ENCODE measurements around the gene IRF2BPL.
A peak's percentile ranks its signal among the peaks of the same experiment; 100 is the strongest.

The IRF2BPL gene

GRCh38 chr14:77068517-77069200 lies 40.2 kb upstream of the IRF2BPL start:
- H3K9me2 ChIP-seq (ENCODE audit: low read depth, low read length), result no peaks in the 10 kb centered on the region
- no peaks in the 10 kb centered on the region for H4K20me1 ChIP-seq (ENCODE audit: insufficient read depth, low read length)
- no peak overlapping the region for H3K4me2 ChIP-seq (ENCODE audit: low read length)
- H3F3A ChIP-seq (ENCODE audit: insufficient read depth, low read length), result no peaks in the 10 kb centered on the region
- TF ChIP-seq EZH2 (IDR thresholded peaks at IDR 0.05; ENCODE audit: borderline replicate concordance, low read length) (no peak), CTCF (IDR thresholded peaks at IDR 0.05; ENCODE audit: low read length) (no peak)
- H3K4me3 ChIP-seq (ENCODE audit: low read depth, low read length, poor library complexity, severe bottlenecking), result no peak overlapping the region
- no peaks in the 10 kb centered on the region for H3K79me2 ChIP-seq (ENCODE audit: insufficient read depth, low read length)
- H2AFZ ChIP-seq (ENCODE audit: low read length), result no peak overlapping the region
- no peak overlapping the region for H3K9ac ChIP-seq (ENCODE audit: low read length)
- H3K9me3 ChIP-seq (ENCODE audit: low read length), result no peaks in the 10 kb centered on the region
- H3K4me1 ChIP-seq (ENCODE audit: insufficient read depth, low read length, severe bottlenecking), result peaks cover 4% of the 10 kb centered on the region
- no peak overlapping the region for H3K27ac ChIP-seq (ENCODE audit: low read depth, low read length, poor library complexity, severe bottlenecking)
- H3K27me3 ChIP-seq (ENCODE audit: insufficient read depth, low read length), result peaks cover 7% of the 10 kb centered on the region; the same call in 1 of the 2 replicates
- H3K36me3 ChIP-seq (ENCODE audit: insufficient read depth, low read length), result no peaks in the 10 kb centered on the region

GRCh38 chr14:77067632-77068516 lies 39.4 kb upstream of the IRF2BPL start:
- Histone ChIP-seq H3F3A (ENCODE audit: insufficient read depth, low read length) (no peaks in the 10 kb centered on the region), H3K36me3 (ENCODE audit: insufficient read depth, low read length) (no peaks in the 10 kb centered on the region), H3K9me3 (ENCODE audit: low read length) (no peaks in the 10 kb centered on the region), H3K4me3 (ENCODE audit: low read depth, low read length, poor library complexity, severe bottlenecking) (no peak overlapping the region), H3K27me3 (ENCODE audit: insufficient read depth, low read length) (peaks cover 6% of the 10 kb centered on the region; the same call in 1 of the 2 replicates), H3K79me2 (ENCODE audit: insufficient read depth, low read length) (no peaks in the 10 kb centered on the region), H3K9ac (ENCODE audit: low read length) (no peak overlapping the region), H4K20me1 (ENCODE audit: insufficient read depth, low read length) (no peaks in the 10 kb centered on the region), H3K4me1 (ENCODE audit: insufficient read depth, low read length, severe bottlenecking) (peaks cover 4% of the 10 kb centered on the region), H3K9me2 (ENCODE audit: low read depth, low read length) (no peaks in the 10 kb centered on the region), H3K4me2 (ENCODE audit: low read length) (no peak overlapping the region), H2AFZ (ENCODE audit: low read length) (no peak overlapping the region), H3K27ac (ENCODE audit: low read depth, low read length, poor library complexity, severe bottlenecking) (no peak overlapping the region)
- TF ChIP-seq CTCF (IDR thresholded peaks at IDR 0.05; ENCODE audit: low read length), result peak; percentile 92
- no peak for TF ChIP-seq EZH2 (IDR thresholded peaks at IDR 0.05; ENCODE audit: borderline replicate concordance, low read length)

- Histone ChIP-seq H3K9me3 (ENCODE audit: low read length) (no peaks in the 10 kb centered on the region), H3K4me3 (ENCODE audit: low read depth, low read length, poor library complexity, severe bottlenecking) (no peak overlapping the region), H3K9ac (ENCODE audit: low read length) (no peak overlapping the region), H3K4me2 (ENCODE audit: low read length) (no peak overlapping the region), H3K27me3 (ENCODE audit: insufficient read depth, low read length) (peaks cover 6% of the 10 kb centered on the region; the same call in 1 of the 2 replicates), H4K20me1 (ENCODE audit: insufficient read depth, low read length) (no peaks in the 10 kb centered on the region), H3K79me2 (ENCODE audit: insufficient read depth, low read length) (no peaks in the 10 kb centered on the region), H3K4me1 (ENCODE audit: insufficient read depth, low read length, severe bottlenecking) (peaks cover 4% of the 10 kb centered on the region), H3K36me3 (ENCODE audit: insufficient read depth, low read length) (no peaks in the 10 kb centered on the region), H3F3A (ENCODE audit: insufficient read depth, low read length) (no peaks in the 10 kb centered on the region), H3K27ac (ENCODE audit: low read depth, low read length, poor library complexity, severe bottlenecking) (no peak overlapping the region), H3K9me2 (ENCODE audit: low read depth, low read length) (no peaks in the 10 kb centered on the region), H2AFZ (ENCODE audit: low read length) (no peak overlapping the region)
- TF ChIP-seq EZH2 (IDR thresholded peaks at IDR 0.05; ENCODE audit: borderline replicate concordance, low read length) (no peak), CTCF (IDR thresholded peaks at IDR 0.05; ENCODE audit: low read length) (no peak)
Measured at GRCh38 chr14:77066578-77067172, 38.2 kb upstream of the IRF2BPL start.
